HG02610 (cell line): ENCODE results near the gene TNNI2.

Experiments
- ATAC-seq: cut with Tn5 transposase; IDR thresholded peaks from one replicate; pipeline ENCODE4 v1.9.1; 2021; ENCODE audit warnings: mild to moderate bottlenecking, moderate library complexity; ENCODE audit not compliant: unreplicated experiment

TNNI2 gene

DNA sequence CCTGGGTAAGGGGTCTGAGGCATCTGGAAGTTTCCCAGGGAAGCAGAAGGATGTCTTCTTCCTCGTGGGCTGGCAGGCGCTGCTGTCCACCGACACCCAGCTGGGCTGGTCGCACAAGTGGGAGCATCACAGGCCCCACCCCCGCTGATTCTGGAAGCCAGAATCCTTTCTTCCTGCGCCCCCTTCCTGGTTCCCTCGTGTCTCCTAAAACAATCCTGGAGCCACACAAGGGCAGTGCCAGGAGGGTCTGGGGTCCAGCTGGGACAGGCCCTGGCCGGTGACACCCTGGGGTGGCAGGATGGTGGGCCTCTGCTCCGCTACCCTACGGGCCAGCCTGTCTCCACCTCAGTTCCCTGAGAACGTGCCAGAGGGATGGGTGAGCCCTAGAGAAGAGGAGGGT, 18.3 kb downstream of the TNNI2 start:
- no peak for ATAC-seq

GRCh38 chr11:1858154-1858553, 19.4 kb downstream of the TNNI2 start:
- ATAC-seq = no peak

DNA sequence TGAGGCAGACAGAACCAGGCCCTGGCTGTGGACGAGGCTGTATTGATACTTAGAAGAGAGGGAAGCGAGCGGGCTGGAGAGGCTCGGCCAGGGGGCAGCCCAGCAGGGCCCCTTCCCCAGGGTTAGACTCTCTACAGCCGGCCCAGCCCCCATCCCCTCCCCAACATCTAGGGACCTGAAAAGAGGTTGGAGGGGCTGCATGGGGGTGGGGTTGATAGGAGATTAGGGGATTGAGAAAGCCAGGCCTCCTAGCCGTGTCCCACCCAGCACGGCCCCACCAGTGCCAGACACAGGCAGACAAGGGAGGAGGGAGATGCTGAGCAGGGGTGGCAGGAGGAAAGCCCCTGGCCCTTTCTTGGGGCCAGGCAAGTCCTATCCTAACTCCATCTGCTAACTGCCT, 19.8 kb downstream of the TNNI2 start:
- ATAC-seq = no peak

DNA sequence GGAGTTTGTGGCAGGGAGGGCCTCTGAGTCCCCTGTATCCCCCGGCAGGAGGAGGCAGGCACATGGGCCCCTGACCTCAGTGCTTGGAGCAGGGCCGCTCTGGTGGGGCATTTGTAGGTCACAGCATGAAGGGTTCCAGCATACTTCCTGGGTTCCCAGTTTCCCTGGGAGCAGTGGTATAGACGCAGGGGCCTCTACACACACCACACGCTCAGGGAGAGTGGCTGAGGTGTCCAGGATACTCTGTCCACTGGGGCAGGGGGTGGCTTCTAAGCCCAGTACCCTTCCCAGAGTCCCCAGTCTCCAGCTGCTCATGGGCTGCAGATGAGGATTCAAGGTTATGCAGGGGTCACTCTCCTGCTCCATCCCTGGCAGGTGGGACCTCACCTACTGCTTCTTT, 20.2 kb downstream of the TNNI2 start:
- ATAC-seq = no peak

GRCh38 chr11:1860108-1860507, 21.3 kb downstream of the TNNI2 start:
- no peak for ATAC-seq

- no peak for ATAC-seq
These were observed 22.9 kb downstream of the TNNI2 start for GRCh38 chr11:1861435-1862411.

- ATAC-seq = no peak
These were observed 24.0 kb downstream of the TNNI2 start for GRCh38 chr11:1862588-1863351.

GRCh38 chr11:1863352-1864216, 24.8 kb downstream of the TNNI2 start:
- ATAC-seq = no peak

- ATAC-seq = no peak
These were observed 25.4 kb downstream of the TNNI2 start for GRCh38 chr11:1864231-1864630.

- ATAC-seq = no peak
These were observed 26.3 kb downstream of the TNNI2 start for GRCh38 chr11:1864831-1865665.

DNA sequence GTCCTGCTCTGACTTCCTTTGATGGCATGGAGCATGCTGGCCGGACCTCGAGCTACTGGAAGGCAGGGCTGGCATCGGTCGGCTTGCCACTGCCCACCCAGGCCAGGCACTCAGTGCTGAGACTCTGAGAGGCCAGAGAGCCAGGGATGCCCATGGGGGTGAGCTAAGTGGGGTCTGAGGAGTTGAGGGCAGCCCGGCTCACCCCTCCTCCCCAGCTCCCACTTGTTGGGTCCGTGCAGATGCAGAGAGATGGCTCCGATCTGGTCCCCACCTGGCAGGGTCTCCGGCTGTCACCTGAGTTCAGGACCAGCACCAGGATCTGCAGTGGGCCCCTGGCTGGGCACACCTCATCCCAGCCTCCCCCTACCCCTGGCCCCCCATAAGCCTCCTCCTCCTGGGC, 27.4 kb downstream of the TNNI2 start:
- ATAC-seq = no peak

- ATAC-seq = no peak
These were observed 28.0 kb downstream of the TNNI2 start for GRCh38 chr11:1866776-1867175.

DNA sequence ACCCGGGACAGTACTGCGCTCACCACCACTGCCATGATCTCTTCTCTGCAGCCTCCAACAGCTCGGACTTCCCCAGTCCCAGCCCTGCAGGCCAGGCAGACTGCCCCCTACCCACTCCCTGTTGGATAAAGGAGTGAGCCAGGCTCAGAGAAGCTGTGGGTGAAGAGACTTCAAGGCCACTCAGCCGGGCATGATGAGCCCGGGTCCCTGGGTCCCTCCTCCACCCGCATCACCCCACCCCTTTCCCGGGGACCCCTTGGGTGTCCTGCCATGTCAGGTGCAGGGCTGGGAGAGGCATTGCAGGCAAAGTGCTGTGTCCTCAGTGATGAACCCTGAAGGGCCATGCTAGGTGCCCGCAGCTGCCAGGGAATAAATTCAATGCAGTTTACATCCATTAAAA, 28.6 kb downstream of the TNNI2 start:
- no peak for ATAC-seq

DNA sequence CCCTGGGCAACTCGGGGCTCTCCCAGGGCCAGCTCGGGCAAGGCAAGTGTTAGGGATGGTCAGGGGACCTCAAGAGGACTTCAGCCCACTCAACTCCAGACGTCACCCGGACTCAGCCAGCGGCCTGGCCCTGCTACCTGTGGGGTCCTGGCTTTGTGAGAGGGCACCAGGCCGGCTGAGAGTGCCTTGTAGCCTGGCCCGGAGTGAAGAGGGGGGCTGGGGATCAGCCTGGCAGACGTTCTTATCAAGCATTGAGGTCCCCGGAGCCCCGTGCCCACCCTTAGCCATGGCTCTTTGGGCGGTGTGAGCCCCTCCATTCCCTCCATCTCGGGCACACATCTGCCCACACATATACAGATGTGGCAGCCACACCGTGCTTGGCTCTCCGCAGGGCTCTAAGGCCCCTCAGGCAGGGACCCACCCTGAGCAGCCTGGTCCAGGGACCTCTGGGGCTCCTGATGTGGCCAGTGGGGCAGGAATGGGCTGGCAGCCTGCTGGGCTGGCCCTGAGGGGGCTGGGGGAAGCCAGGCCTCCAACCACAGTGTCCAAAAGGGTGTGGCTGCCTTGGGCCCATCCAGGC, 29.4 kb downstream of the TNNI2 start:
- ATAC-seq = no peak

DNA sequence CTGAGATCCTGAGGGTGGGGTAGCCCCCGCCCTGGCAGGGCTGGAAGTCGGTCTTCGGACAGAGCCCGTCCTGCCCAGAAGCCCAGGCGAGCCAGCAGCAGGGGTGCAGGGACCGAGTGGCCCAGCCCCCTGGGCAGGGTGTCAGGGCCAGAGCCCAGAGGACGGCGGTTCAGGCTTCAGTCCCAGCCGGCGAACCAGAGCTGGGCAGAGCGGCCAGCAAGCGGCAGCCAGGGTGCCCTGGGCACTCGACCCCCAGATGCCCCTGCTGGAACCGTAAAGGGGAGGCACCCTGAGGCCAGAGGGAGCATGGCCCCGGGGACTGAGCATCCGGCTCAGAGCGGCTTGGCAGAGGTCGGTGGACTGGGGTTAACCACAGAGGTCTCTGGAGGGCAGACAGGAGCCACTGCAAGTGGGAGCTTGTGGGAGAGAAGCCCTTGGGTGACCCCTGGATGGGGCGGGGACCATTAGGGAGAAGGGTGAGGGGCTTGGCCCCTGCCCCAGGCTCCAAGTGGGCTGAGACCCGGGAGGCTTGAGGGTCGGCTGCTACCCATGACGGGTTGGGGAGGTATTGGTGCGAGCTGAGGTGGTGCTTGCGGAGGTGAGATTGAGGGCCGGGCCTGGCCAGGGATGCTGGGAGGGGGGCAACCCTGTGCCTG, 30.0 kb downstream of the TNNI2 start:
- ATAC-seq = no peak

DNA sequence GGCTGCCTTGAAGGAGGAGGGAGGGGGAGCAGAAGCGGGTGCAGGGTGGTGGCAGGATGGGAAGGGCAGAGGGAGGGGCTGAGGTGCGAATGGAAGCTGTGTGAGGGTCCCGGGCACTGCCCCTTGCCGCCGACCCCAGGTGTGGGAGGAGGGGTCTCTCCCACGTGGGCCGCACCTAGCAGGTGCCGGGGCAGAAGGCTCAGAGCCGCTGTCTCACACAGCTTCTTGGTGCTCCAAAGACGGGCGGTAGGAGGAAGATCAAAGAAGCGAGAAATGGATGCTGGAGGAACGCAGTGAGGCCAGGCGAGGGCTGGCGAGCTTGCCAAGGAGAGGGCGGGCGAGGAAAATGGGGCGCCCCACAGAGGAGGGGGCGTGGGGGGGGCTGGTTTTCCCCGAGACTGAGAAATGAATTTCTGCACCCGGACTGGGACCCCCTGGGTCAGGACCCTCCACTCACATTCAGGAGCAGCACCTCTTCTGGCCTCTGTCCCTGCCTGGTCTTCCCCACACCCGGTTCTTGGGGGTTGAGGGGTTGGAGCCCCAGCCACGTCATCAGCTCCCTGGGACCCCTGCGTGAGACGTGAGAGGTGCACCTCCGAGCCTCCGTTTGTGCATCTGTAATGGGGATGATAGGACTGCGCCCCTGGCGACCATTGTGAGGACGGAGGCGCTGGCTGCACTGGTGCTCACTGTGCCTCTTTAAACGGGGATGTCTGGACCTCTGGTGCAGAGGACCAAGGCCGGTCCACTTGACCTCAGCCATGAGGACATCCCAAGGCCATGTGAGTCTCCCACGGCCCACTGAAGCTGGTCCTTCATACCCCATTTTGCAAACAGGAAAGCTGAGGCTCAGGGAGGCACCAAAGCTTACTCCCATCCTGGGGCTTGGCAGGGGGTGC, 30.9 kb downstream of the TNNI2 start:
- no peak for ATAC-seq

GRCh38 chr11:1870326-1870696, 31.5 kb downstream of the TNNI2 start:
- ATAC-seq = no peak

DNA sequence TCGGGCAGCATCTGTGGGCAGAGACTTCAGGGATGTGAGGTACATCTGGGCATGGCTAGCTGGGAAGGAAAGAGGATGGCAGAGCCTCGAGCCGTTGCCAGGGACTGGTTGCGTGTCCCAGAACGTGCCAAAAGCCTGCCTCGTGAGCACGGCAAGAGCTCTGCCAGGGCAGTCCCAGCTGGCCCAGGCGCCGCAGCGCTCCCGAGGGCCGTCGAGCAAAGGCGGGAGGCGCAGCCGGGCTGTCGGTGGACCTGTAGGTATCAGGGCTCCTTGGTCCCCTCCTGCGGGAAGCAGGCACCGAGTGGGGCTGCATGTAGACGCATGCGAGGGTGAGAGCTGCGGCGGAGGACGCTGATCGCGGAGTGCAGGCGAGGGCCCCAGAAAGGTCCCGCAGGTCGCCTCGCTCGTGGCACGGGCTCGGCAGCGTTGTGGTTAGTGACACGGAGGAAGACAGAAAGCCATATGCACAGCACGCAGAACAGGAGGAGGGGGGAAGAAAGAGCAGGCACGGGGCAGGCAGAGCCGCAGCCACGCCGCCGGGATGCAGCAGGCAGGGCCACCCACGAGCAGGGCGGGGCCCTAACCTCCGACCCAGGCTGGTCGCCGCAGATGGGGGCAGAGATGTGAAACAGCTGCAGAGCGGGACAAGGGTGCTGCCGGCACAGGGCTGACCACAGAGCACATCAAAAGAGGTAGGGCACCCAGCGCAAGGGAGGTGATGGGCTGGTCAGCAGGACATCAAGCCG, 32.1 kb downstream of the TNNI2 start:
- no peak for ATAC-seq
